ENCODE measurements around the gene DNAH1. TPM values are rescaled to one million over a fixed set of nuclear protein-coding genes. Genes with fewer than 3 reads are reported as not detected.
A peak's percentile ranks its signal among the peaks of the same experiment; 100 is the strongest.
"Not testable (repeated sequence)": the region's sequence is repeated elsewhere in the genome, so short reads cannot be mapped to it uniquely, and the experiment has no call there.

Gene DNAH1
- total RNA-seq, 1 experiment from 2014 or later: 2.4 TPM

DNA sequence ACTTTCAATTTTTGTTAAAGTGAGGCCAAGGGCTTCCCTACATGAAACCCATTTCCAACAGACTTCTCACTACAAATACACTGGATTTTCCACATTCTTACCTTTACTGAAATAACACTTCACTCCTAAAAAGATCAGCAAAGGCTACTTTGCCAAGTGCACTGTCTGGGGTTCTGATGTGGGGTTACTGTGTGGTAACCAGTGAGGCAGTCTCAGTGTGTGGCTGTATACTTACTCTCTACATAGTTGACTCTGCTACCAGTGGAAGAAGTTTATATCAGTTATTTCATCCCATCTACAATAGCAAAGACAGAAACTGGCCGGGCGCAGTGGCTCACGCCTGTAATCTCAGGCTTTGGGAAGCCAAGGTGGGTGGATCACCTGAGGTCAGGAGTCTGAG lies 43.3 kb upstream of the DNAH1 start:
- H3K36me3 ChIP-seq (ENCODE audit: control insufficient read depth, insufficient read depth, low read length): peaks cover 8% of the 10 kb centered on the region
- ChIA-PET CTCF (no interaction called here), POLR2A (no interaction called here)
- in situ Hi-C loops (cut with HindIII; ENCODE audit: low pct_unique_long_range_greater_than_20kb, low sequenced_read_pairs) (no loop called here), intact Hi-C loops (cut with micrococcal nuclease; ENCODE audit: unreplicated experiment) (no loop called here)
- no peak for TF ChIP-seq SIN3A (IDR thresholded peaks at IDR 0.05; ENCODE audit: borderline replicate concordance, insufficient read depth, low read depth, low read length)
- TF ChIP-seq TCF7L2 (IDR thresholded peaks at IDR 0.05; ENCODE audit: low read depth, low read length): no peak
- TF ChIP-seq REST (IDR thresholded peaks at IDR 0.05; ENCODE audit: insufficient read depth in 1 of 2, low read depth in 2 of 2, low read length in 1 of 2): no peak
- TF ChIP-seq CTCF (IDR thresholded peaks at IDR 0.05): no peak
- TF ChIP-seq POLR2AphosphoS5 (IDR thresholded peaks at IDR 0.05; ENCODE audit: low read depth, low read length): no peak
- H3K27ac ChIP-seq (ENCODE audit: low read length): no peak overlapping the region
- H3K9me3 ChIP-seq (ENCODE audit: control insufficient read depth, insufficient read depth, low read depth, low read length): no peaks in the 10 kb centered on the region
- ATAC-seq (no peak), DNase-seq (ENCODE audit: low read depth, low spot score) (no peak)
- peaks cover 18% of the 10 kb centered on the region for H3K4me1 ChIP-seq (ENCODE audit: control insufficient read depth, insufficient read depth, low read length)
- H3K4me3 ChIP-seq (ENCODE audit: low read depth in 2 of 2, low read length in 2 of 2): no peak overlapping the region
- no peaks in the 10 kb centered on the region for H3K27me3 ChIP-seq (ENCODE audit: control insufficient read depth, insufficient read depth, low read length)
- BruUV-seq (replicated peaks): no TSS peak

DNA sequence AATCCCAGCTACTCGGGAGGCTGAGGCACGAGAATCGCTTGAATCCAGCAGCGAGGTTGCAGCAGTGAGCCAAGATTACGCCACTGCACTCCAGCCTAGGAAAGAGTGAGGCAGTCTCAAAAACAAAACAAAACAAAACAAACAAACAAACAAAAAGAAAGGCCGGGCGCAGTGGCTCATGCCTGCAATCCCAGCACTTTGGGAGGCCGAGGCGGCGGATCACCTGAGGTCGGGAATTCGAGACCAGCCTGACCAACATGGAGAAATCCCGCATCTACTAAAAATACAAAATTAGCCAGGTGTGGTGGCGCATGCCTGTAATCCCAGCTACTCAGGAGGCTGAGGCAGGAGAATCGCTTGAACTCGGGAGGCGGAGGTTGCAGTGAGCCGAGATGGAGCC lies 41.3 kb upstream of the DNAH1 start:
- H3K9me3 ChIP-seq (ENCODE audit: control insufficient read depth, insufficient read depth, low read depth, low read length); H3K27me3 ChIP-seq (ENCODE audit: control insufficient read depth, insufficient read depth, low read length); BruUV-seq (replicated peaks); H3K27ac ChIP-seq (ENCODE audit: low read length); intact Hi-C loops (cut with micrococcal nuclease; ENCODE audit: unreplicated experiment); H3K4me3 ChIP-seq (ENCODE audit: low read depth in 2 of 2, low read length in 2 of 2); POLR2A ChIA-PET; CTCF ChIA-PET; DNase-seq (ENCODE audit: low read depth, low spot score); H3K36me3 ChIP-seq (ENCODE audit: control insufficient read depth, insufficient read depth, low read length); ATAC-seq; in situ Hi-C loops (cut with HindIII; ENCODE audit: low pct_unique_long_range_greater_than_20kb, low sequenced_read_pairs): not testable (repeated sequence)
- peaks cover 22% of the 10 kb centered on the region for H3K4me1 ChIP-seq (ENCODE audit: control insufficient read depth, insufficient read depth, low read length)

- no peak for TF ChIP-seq TCF7L2 (IDR thresholded peaks at IDR 0.05; ENCODE audit: low read depth, low read length)
- no peak for TF ChIP-seq POLR2AphosphoS5 (IDR thresholded peaks at IDR 0.05; ENCODE audit: low read depth, low read length)
- no peak for TF ChIP-seq REST (IDR thresholded peaks at IDR 0.05; ENCODE audit: insufficient read depth in 1 of 2, low read depth in 2 of 2, low read length in 1 of 2)
- no peak; the same call in 1 of the 2 replicates for TF ChIP-seq SIN3A (IDR thresholded peaks at IDR 0.05; ENCODE audit: borderline replicate concordance, insufficient read depth, low read depth, low read length)
- TF ChIP-seq CTCF (IDR thresholded peaks at IDR 0.05): no peak
- in situ Hi-C loops (cut with HindIII; ENCODE audit: low pct_unique_long_range_greater_than_20kb, low sequenced_read_pairs): no loop called here
- Histone ChIP-seq H3K27ac (ENCODE audit: low read length) (peak overlapping the region; percentile 84), H3K27me3 (ENCODE audit: control insufficient read depth, insufficient read depth, low read length) (no peaks in the 10 kb centered on the region), H3K9me3 (ENCODE audit: control insufficient read depth, insufficient read depth, low read depth, low read length) (no peaks in the 10 kb centered on the region), H3K4me3 (ENCODE audit: low read depth in 2 of 2, low read length in 2 of 2) (peak overlapping the region; percentile 82 to 90), H3K36me3 (ENCODE audit: control insufficient read depth, insufficient read depth, low read length) (peaks cover 4% of the 10 kb centered on the region; the same call in 1 of the 2 replicates), H3K4me1 (ENCODE audit: control insufficient read depth, insufficient read depth, low read length) (peaks cover 23% of the 10 kb centered on the region)
- POLR2A ChIA-PET: interaction anchor here (0.6 kb wide), 1 partner anchor 78 kb away, joined by 4 read pairs; no protein-coding TSS in a partner anchor
- no TSS peak for BruUV-seq (replicated peaks)
- DNase-seq (ENCODE audit: low read depth, low spot score) (no peak), ATAC-seq (peak; percentile 24; the same call in 1 of the 2 replicates)
- CTCF ChIA-PET: no interaction called here
- intact Hi-C loops (cut with micrococcal nuclease; ENCODE audit: unreplicated experiment): no loop called here
Observed at GRCh38 chr3:52277071-52277964, 38.8 kb upstream of the DNAH1 start.

Measured in Panc1 (cell line).